Transverse colon (tissue), 4 donors: Measurements from ENCODE around the gene ANGEL1. TPM values are rescaled to one million over a fixed set of nuclear protein-coding genes. Genes with fewer than 3 reads are reported as not detected.

Source experiments
- DNase-seq: peaks from one replicate; pipeline ENCODE4 v3.0.0-alpha.2; 2019
- H3K27ac ChIP-seq, 4 donors: fragments of 200-600 bp; sonication (generic); 2 replicates each; pipeline ENCODE4 v1.5.1; 2016 to 2018; ENCODE audit warnings: inconsistent platforms in 4 of 4
- H3K27me3 ChIP-seq: fragments of 200-600 bp; sonication (generic); 2 replicates; pipeline ENCODE4 v1.5.1; 2017; ENCODE audit warnings: inconsistent platforms
- H3K36me3 ChIP-seq, 4 donors: fragments of 200-600 bp; sonication (generic); 2 replicates each; pipeline ENCODE4 v1.5.1; 2017 to 2019; ENCODE audit warnings: inconsistent platforms in 4 of 4
- H3K4me1 ChIP-seq, 4 donors: fragments of 200-600 bp; sonication (generic); 2 replicates each; pipeline ENCODE4 v1.5.1; 2017 to 2020; ENCODE audit warnings: inconsistent platforms in 4 of 4
- H3K4me3 ChIP-seq, 4 donors: fragments of 200-600 bp; sonication (generic); 1 replicate in 1 of 4; 2 replicates in 3 of 4; pipeline versions ENCODE4 v1.5.1 to v1.6.1; 2017 to 2019; ENCODE audit warnings: inconsistent platforms in 4 of 4
- H3K9me3 ChIP-seq, 2 donors: fragments of 200-600 bp; sonication (generic); 2 replicates each; pipeline ENCODE4 v1.5.1; 2017 to 2019; ENCODE audit warnings: inconsistent platforms in 2 of 2
- CTCF ChIP-seq, 5 experiments: fragments of 200-600 bp in 3 of 5; fragments of 450-650 bp in 2 of 5; sonication (generic) in 3 of 5; IDR thresholded peaks; 1 replicate in 2 of 5; 2 replicates in 3 of 5; pipeline ENCODE4 v1.5.1; 2016 to 2017; ENCODE audit warnings: antibody characterized with exemption in 5 of 5, inconsistent platforms in 3 of 5, mild to moderate bottlenecking in 2 of 5, moderate library complexity in 1 of 5
- EP300 ChIP-seq: sonication (generic); formaldehyde crosslinking; IDR thresholded peaks from one replicate; pipeline ENCODE4 v1.6.1; 2017; ENCODE audit warnings: antibody characterized with exemption, low read depth
- POLR2A ChIP-seq: fragments of 450-650 bp; IDR thresholded peaks from one replicate; pipeline ENCODE4 v1.6.1; 2016; ENCODE audit warnings: antibody characterized with exemption, mild to moderate bottlenecking, moderate library complexity
- POLR2AphosphoS5 ChIP-seq, 3 donors: sonication (generic); formaldehyde crosslinking; IDR thresholded peaks; one replicate each; pipeline ENCODE4 v1.6.1; 2016; ENCODE audit warnings: antibody characterized with exemption in 3 of 3
- WGBS, 2 donors: methylation state at CpG; one replicate each; pipeline ENCODE4 v1.1.5; 2018; ENCODE audit warnings: low coverage in 1 of 2; 5-methylcytosine and 5-hydroxymethylcytosine counted together
- in situ Hi-C, 4 donors: fragments of 200-750 bp; cut with MboI; loops; one replicate each; pipeline versions ENCODE4 v1.15.0 to v1.15.1; 2017; ENCODE audit warnings: low sequenced_read_pairs in 3 of 4, low pct_ligation_motif_present in 1 of 4, low pct_unique_long_range_greater_than_20kb in 1 of 4
- intact Hi-C: fragments of 100-400 bp; cut with DNase I; formaldehyde crosslinking; loops from one replicate; pipeline ENCODE4 v1.15.1; 2023; ENCODE audit warnings: low total_unique reads
- total RNA-seq, 4 donors: library from RNA; depleted of rRNA; stranded (reverse); fragments of >200 nt; gene quantifications; one replicate each; pipeline ENCODE4 v1.1.0, GENCODE V29; 2016

The ANGEL1 gene
- total RNA-seq, 4 donors from 2014 or later: 8.9 to 17.5 (median 10.0) TPM

- WGBS, 2 donors: 97% methylated on average over 2 of the region's 2 CpGs; no CpG with 5 or more reads in 1 of the 2 donors
- Histone ChIP-seq H3K4me1 (peaks cover 0 to 8% (median 0%) of the 10 kb centered on the region in 4 donors), H3K9me3 (no peaks in the 10 kb centered on the region), H3K36me3 (no peaks in the 10 kb centered on the region), H3K27me3 (no peaks in the 10 kb centered on the region), H3K4me3 (no peak overlapping the region), H3K27ac (no peak overlapping the region)
- no peak for TF ChIP-seq POLR2AphosphoS5 (IDR thresholded peaks at IDR 0.05)
- no peak for TF ChIP-seq POLR2A
- no peak for TF ChIP-seq EP300
- TF ChIP-seq CTCF (IDR thresholded peaks at IDR 0.05): no peak
- intact Hi-C loops (loop anchor here (10.0 kb wide), 1 partner anchor 65 kb away; no protein-coding TSS in a partner anchor), in situ Hi-C loops (loop anchor here in 2 of 4 donors (10.0 kb wide), 1 partner anchor 65 kb away; no protein-coding TSS in a partner anchor)
- DNase-seq: no peak
Measured at GRCh38 chr14:76780058-76780345, 32.7 kb downstream of the ANGEL1 start.

GRCh38 chr14:76779221-76780057 lies 33.2 kb downstream of the ANGEL1 start:
- H3K4me3 ChIP-seq: no peak overlapping the region
- intact Hi-C loops: loop anchor here (10.0 kb wide), 1 partner anchor 65 kb away; no protein-coding TSS in a partner anchor
- H3K4me1 ChIP-seq: peaks cover 0 to 8% (median 0%) of the 10 kb centered on the region in 4 donors
- no peaks in the 10 kb centered on the region for H3K9me3 ChIP-seq
- no peak for TF ChIP-seq CTCF (IDR thresholded peaks at IDR 0.05)
- no peak for TF ChIP-seq POLR2AphosphoS5 (IDR thresholded peaks at IDR 0.05)
- in situ Hi-C loops: loop anchor here in 2 of 4 donors (10.0 kb wide), 1 partner anchor 65 kb away; no protein-coding TSS in a partner anchor
- H3K27ac ChIP-seq: no peak overlapping the region
- no peak for DNase-seq
- WGBS, 2 donors: 90% methylated on average over 6 of the region's 7 CpGs; no CpG with 5 or more reads in 1 of the 2 donors
- H3K27me3 ChIP-seq: no peaks in the 10 kb centered on the region
- H3K36me3 ChIP-seq: no peaks in the 10 kb centered on the region

GRCh38 chr14:76778546-76779215 lies 34.0 kb downstream of the ANGEL1 start:
- Histone ChIP-seq H3K27ac (no peak overlapping the region), H3K36me3 (no peaks in the 10 kb centered on the region), H3K9me3 (no peaks in the 10 kb centered on the region), H3K4me3 (no peak overlapping the region), H3K4me1 (peaks cover 0 to 11% (median 0%) of the 10 kb centered on the region in 4 donors), H3K27me3 (no peaks in the 10 kb centered on the region)
- intact Hi-C loops: no loop called here
- no peak for DNase-seq
- 89% methylated on average over 16 of the region's 16 CpGs; no CpG with 5 or more reads in 1 of the 2 donors for WGBS, 2 donors
- TF ChIP-seq CTCF (IDR thresholded peaks at IDR 0.05) (no peak), POLR2A (no peak), EP300 (no peak), POLR2AphosphoS5 (IDR thresholded peaks at IDR 0.05) (no peak)
- in situ Hi-C loops: no loop called here

- no peak overlapping the region for H3K27ac ChIP-seq
- H3K4me3 ChIP-seq: no peak overlapping the region
- no peaks in the 10 kb centered on the region for H3K36me3 ChIP-seq
- DNase-seq: no peak
- TF ChIP-seq POLR2A (no peak), CTCF (IDR thresholded peaks at IDR 0.05) (no peak), POLR2AphosphoS5 (IDR thresholded peaks at IDR 0.05) (no peak), EP300 (no peak)
- WGBS, 2 donors: 76 to 91% methylated on average over 6 to 9 of the region's 9 CpGs
- no peaks in the 10 kb centered on the region for H3K27me3 ChIP-seq
- intact Hi-C loops (no loop called here), in situ Hi-C loops (no loop called here)
- peaks cover 0 to 15% (median 4%) of the 10 kb centered on the region in 4 donors for H3K4me1 ChIP-seq
- no peaks in the 10 kb centered on the region for H3K9me3 ChIP-seq
Measured at GRCh38 chr14:76777721-76778120, 35.0 kb downstream of the ANGEL1 start.
